Transverse colon (tissue), 4 donors: Measurements from ENCODE around the gene KRT33B. TPM values are rescaled to one million over a fixed set of nuclear protein-coding genes. Genes with fewer than 3 reads are reported as not detected.
"Not testable (repeated sequence)": the region's sequence is repeated elsewhere in the genome, so short reads cannot be mapped to it uniquely, and the experiment has no call there.

Experiments
- DNase-seq: peaks from one replicate; pipeline ENCODE4 v3.0.0-alpha.2; 2019
- H3K27ac ChIP-seq, 4 donors: fragments of 200-600 bp; sonication (generic); 2 replicates each; pipeline ENCODE4 v1.5.1; 2016 to 2018; ENCODE audit warnings: inconsistent platforms in 4 of 4
- H3K27me3 ChIP-seq: fragments of 200-600 bp; sonication (generic); 2 replicates; pipeline ENCODE4 v1.5.1; 2017; ENCODE audit warnings: inconsistent platforms
- H3K36me3 ChIP-seq, 4 donors: fragments of 200-600 bp; sonication (generic); 2 replicates each; pipeline ENCODE4 v1.5.1; 2017 to 2019; ENCODE audit warnings: inconsistent platforms in 4 of 4
- H3K4me1 ChIP-seq, 4 donors: fragments of 200-600 bp; sonication (generic); 2 replicates each; pipeline ENCODE4 v1.5.1; 2017 to 2020; ENCODE audit warnings: inconsistent platforms in 4 of 4
- H3K4me3 ChIP-seq, 4 donors: fragments of 200-600 bp; sonication (generic); 1 replicate in 1 of 4; 2 replicates in 3 of 4; pipeline versions ENCODE4 v1.5.1 to v1.6.1; 2017 to 2019; ENCODE audit warnings: inconsistent platforms in 4 of 4
- H3K9me3 ChIP-seq, 2 donors: fragments of 200-600 bp; sonication (generic); 2 replicates each; pipeline ENCODE4 v1.5.1; 2017 to 2019; ENCODE audit warnings: inconsistent platforms in 2 of 2
- EP300 ChIP-seq: sonication (generic); formaldehyde crosslinking; IDR thresholded peaks from one replicate; pipeline ENCODE4 v1.6.1; 2017; ENCODE audit warnings: antibody characterized with exemption, low read depth
- POLR2A ChIP-seq: fragments of 450-650 bp; IDR thresholded peaks from one replicate; pipeline ENCODE4 v1.6.1; 2016; ENCODE audit warnings: antibody characterized with exemption, mild to moderate bottlenecking, moderate library complexity
- POLR2AphosphoS5 ChIP-seq, 3 donors: sonication (generic); formaldehyde crosslinking; IDR thresholded peaks; one replicate each; pipeline ENCODE4 v1.6.1; 2016; ENCODE audit warnings: antibody characterized with exemption in 3 of 3
- WGBS, 2 donors: methylation state at CpG; one replicate each; pipeline ENCODE4 v1.1.5; 2018; ENCODE audit warnings: low coverage in 1 of 2; 5-methylcytosine and 5-hydroxymethylcytosine counted together
- in situ Hi-C, 4 donors: fragments of 200-750 bp; cut with MboI; loops; one replicate each; pipeline versions ENCODE4 v1.15.0 to v1.15.1; 2017; ENCODE audit warnings: low sequenced_read_pairs in 3 of 4, low pct_ligation_motif_present in 1 of 4, low pct_unique_long_range_greater_than_20kb in 1 of 4
- intact Hi-C: fragments of 100-400 bp; cut with DNase I; formaldehyde crosslinking; loops from one replicate; pipeline ENCODE4 v1.15.1; 2023; ENCODE audit warnings: low total_unique reads
- total RNA-seq, 4 donors: library from RNA; depleted of rRNA; stranded (reverse); fragments of >200 nt; gene quantifications; one replicate each; pipeline ENCODE4 v1.1.0, GENCODE V29; 2016
- TF ChIP-seq, protein P1 (sequence below), 5 experiments: fragments of 200-600 bp in 3 of 5; fragments of 450-650 bp in 2 of 5; sonication (generic) in 3 of 5; IDR thresholded peaks; 1 replicate in 2 of 5; 2 replicates in 3 of 5; pipeline ENCODE4 v1.5.1; 2016 to 2017; ENCODE audit warnings: antibody characterized with exemption in 5 of 5, inconsistent platforms in 3 of 5, mild to moderate bottlenecking in 2 of 5, moderate library complexity in 1 of 5

KRT33B gene
- total RNA-seq, 4 donors from 2014 or later = not detected

DNA sequence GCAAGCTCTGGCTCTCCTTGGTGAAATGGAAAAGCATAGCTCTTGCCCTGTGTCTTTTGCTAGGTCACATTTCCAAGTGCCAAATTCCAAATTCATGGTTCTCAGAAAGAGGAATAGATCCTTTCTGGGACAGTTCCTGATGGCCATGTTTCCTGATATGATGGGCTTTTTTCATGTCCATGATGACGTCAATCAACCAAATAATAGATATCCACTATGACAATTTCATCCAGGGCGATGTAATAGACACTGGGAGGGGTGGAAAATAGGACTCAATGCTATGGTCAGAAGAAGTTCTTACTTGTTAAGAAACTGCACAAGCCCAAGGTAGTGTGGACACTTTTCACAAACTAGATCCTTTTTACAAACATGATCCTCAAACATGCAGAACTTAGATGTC is 18.4 kb downstream of the KRT33B start:
- Histone ChIP-seq H3K27me3 (peaks cover 21% of the 10 kb centered on the region), H3K36me3 (no peaks in the 10 kb centered on the region), H3K9me3 (peaks cover 0 to 2% of the 10 kb centered on the region in 2 donors), H3K27ac (no peak overlapping the region), H3K4me1 (no peaks in the 10 kb centered on the region), H3K4me3 (no peak overlapping the region)
- in situ Hi-C loops = loop anchor here in 1 of 4 donors (25.0 kb wide), 1 partner anchor 89 kb away; the partner anchor contains the start of genes KRTAP9-6 and KRTAP9-9
- no peak for DNase-seq
- TF ChIP-seq, protein P1, sequence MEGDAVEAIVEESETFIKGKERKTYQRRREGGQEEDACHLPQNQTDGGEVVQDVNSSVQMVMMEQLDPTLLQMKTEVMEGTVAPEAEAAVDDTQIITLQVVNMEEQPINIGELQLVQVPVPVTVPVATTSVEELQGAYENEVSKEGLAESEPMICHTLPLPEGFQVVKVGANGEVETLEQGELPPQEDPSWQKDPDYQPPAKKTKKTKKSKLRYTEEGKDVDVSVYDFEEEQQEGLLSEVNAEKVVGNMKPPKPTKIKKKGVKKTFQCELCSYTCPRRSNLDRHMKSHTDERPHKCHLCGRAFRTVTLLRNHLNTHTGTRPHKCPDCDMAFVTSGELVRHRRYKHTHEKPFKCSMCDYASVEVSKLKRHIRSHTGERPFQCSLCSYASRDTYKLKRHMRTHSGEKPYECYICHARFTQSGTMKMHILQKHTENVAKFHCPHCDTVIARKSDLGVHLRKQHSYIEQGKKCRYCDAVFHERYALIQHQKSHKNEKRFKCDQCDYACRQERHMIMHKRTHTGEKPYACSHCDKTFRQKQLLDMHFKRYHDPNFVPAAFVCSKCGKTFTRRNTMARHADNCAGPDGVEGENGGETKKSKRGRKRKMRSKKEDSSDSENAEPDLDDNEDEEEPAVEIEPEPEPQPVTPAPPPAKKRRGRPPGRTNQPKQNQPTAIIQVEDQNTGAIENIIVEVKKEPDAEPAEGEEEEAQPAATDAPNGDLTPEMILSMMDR (IDR thresholded peaks at IDR 0.05) = no peak
- TF ChIP-seq POLR2A = no peak
- TF ChIP-seq POLR2AphosphoS5 (IDR thresholded peaks at IDR 0.05) = no peak
- no peak for TF ChIP-seq EP300
- intact Hi-C loops = no loop called here
- WGBS, 2 donors = 89 to 94% methylated on average over 2 of the region's 2 CpGs

DNA sequence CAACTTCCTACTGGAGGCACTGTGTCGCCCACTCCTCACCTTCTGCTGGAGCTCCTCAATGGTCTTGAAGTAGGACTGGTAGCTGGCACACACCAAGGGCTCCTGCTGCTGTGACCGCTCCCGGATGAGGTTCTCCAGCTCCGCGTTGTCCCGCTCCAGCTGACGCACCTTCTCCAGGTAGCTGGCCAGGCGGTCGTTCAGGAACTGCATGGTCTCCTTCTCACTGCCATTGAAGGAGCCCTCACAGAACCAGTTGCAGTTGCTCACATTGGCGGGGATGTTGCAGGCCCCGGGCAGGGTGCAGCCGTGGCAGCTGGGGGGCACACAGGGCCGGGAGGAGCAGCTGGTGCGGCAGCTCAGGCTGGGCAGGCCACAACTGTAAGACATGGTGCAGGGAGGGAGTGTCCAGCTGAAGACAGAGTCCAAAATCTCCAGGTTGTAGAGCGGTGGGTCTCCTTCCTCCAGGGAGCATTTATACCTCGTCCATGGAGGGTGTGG is 19.2 kb downstream of the KRT33B start, which contains the start of gene KRT33A:
Gene KRT33A (minus strand): TSS at position 448 of the 498 bp plus-strand sequence. CDS start 61 bp downstream, at position 387.
- 87 to 88% methylated on average over 3 to 16 of the region's 16 CpGs for WGBS, 2 donors
- in situ Hi-C loops = loop anchor here in 1 of 4 donors (25.0 kb wide), 1 partner anchor 88 kb away; the partner anchor contains the start of genes KRTAP9-6 and KRTAP9-9
- H3K27ac ChIP-seq, H3K4me1 ChIP-seq, intact Hi-C loops, H3K9me3 ChIP-seq, DNase-seq, H3K4me3 ChIP-seq, H3K36me3 ChIP-seq: not testable (repeated sequence)
- peaks cover 14% of the 10 kb centered on the region for H3K27me3 ChIP-seq

DNA sequence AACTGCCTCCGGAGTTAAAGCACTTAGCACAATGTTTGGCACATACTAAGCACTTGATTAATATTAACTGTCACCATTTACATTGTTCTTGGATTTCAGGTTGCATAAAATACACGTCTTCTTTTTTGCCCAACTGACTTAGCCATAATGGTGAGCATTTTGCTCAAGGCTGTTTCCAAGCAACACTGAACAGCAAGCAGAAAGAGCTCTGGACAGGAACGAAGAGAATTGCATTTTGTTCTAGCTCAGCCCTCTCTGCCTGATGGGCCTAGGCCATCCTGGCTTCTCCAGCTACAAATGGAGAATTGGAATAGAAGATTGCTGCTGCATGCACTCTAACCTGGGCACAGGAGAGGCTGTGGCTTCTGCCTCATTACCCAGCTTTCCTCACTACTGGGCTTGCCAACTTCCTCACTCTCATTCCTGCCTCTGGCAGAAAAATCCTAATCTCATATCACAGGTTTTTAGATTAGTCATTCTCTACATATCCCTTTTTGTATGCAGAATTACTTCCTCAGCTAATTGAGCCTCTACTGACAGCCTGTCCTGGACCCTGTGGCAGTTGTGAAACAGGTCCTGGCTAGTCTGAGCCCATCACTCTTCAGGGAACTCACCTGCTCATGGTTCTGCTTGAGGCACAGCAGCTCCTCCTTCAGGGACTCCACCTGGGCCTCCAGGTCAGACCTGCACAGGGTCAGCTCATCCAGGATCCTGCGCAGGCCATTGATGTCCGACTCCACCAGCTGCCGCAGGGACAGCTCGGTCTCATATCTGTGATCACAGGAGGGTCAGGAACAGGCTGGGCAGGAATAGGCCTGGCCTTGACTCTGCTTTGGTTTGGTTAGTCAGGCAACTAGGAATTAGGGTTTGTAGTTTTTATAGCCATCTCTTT is 21.5 kb downstream of the KRT33B start:
- TF ChIP-seq POLR2A (no peak), EP300 (no peak), POLR2AphosphoS5 (IDR thresholded peaks at IDR 0.05) (no peak)
- TF ChIP-seq, protein P1 (IDR thresholded peaks at IDR 0.05) = no peak
- WGBS, 2 donors = 84 to 88% methylated on average over 5 to 7 of the region's 7 CpGs
- intact Hi-C loops = no loop called here
- no peaks in the 10 kb centered on the region for H3K4me1 ChIP-seq
- no peaks in the 10 kb centered on the region for H3K9me3 ChIP-seq
- no peak overlapping the region for H3K4me3 ChIP-seq
- no peak for DNase-seq
- H3K27ac ChIP-seq = no peak overlapping the region
- no peaks in the 10 kb centered on the region for H3K36me3 ChIP-seq
- no peaks in the 10 kb centered on the region for H3K27me3 ChIP-seq
- in situ Hi-C loops = loop anchor here in 1 of 4 donors (25.0 kb wide), 1 partner anchor 536 kb away; the partner anchor contains the start of gene KRT10

DNA sequence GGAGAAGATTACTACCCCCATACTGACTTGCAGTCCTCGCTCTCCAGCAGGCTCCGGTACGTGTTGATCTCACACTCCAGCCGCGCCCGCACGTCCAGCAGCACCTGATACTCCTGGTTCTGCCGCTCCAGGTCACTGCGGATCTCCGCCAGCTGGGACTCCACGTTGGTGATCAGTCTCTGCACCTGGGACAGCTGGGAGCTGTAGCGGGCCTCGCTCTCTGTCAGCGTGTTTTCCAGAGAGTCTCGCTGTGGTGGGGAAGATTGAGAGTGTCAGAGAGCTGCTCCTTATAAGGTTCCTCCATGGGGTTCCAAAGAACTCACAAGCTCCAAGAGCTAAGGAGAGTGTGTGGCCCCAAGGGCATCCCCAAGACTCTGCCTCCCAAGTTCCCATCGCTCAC is 23.2 kb downstream of the KRT33B start:
- DNase-seq, H3K27ac ChIP-seq, H3K27me3 ChIP-seq, H3K4me3 ChIP-seq, H3K9me3 ChIP-seq, H3K36me3 ChIP-seq, intact Hi-C loops, H3K4me1 ChIP-seq: not testable (repeated sequence)
- in situ Hi-C loops = loop anchor here in 1 of 4 donors (25.0 kb wide), 1 partner anchor 534 kb away; the partner anchor contains the start of gene KRT10
- WGBS, 2 donors = 94% methylated on average over 3 to 15 of the region's 16 CpGs

DNA sequence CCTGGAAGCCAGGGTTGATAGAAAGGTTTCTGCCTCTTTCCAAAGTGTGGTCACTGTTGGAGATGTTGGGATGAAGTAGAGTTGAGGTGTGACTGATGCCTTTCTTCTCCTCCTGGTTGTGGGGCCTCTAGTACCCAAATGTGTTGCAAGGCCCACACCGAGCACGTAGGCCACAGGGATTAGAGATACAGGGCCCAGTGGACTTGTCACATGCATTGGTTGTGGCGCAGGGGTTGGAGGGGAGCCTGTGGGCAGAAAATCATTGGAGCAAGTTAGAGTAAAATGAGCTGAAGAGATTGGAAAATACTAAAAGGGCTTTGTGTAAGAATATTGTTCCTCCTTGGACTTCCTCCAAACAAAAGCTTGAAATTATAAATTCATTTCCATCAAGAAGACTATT is 23.6 kb downstream of the KRT33B start:
- 92 to 100% methylated on average over 3 of the region's 3 CpGs for WGBS, 2 donors
- no peak for DNase-seq
- TF ChIP-seq EP300 = no peak
- TF ChIP-seq, protein P1 (IDR thresholded peaks at IDR 0.05) = no peak
- no peak overlapping the region for H3K4me3 ChIP-seq
- no peaks in the 10 kb centered on the region for H3K4me1 ChIP-seq
- intact Hi-C loops = no loop called here
- no peaks in the 10 kb centered on the region for H3K27me3 ChIP-seq
- no peak overlapping the region for H3K27ac ChIP-seq
- no peaks in the 10 kb centered on the region for H3K36me3 ChIP-seq
- no peaks in the 10 kb centered on the region for H3K9me3 ChIP-seq
- in situ Hi-C loops = loop anchor here in 1 of 4 donors (25.0 kb wide), 1 partner anchor 534 kb away; the partner anchor contains the start of gene KRT10
